Testis (tissue), 2 donors: ENCODE measurements around the gene CLPSL2.

Experiments
- CTCF ChIP-seq, 3 experiments: fragments of 450-650 bp in 2 of 3; fragments of 200-600 bp in 1 of 3; sonication (generic) in 1 of 3; IDR thresholded peaks; one replicate each; pipeline ENCODE4 v1.5.1; 2016 to 2019; ENCODE audit warnings: antibody characterized with exemption in 3 of 3, mild to moderate bottlenecking in 2 of 3, moderate library complexity in 1 of 3
- POLR2A ChIP-seq: fragments of 450-650 bp; IDR thresholded peaks from one replicate; pipeline ENCODE4 v1.6.1; 2017; ENCODE audit warnings: antibody characterized with exemption, mild to moderate bottlenecking, moderate library complexity

- no peak for TF ChIP-seq CTCF (IDR thresholded peaks at IDR 0.05)
- peak; percentile 39 for TF ChIP-seq POLR2A
Measured at GRCh38 chr6:35731414-35731735, 45.0 kb upstream of the CLPSL2 start.
